ENCODE results near the gene KRTAP5-2.
"Not testable (repeated sequence)": the region's sequence is repeated elsewhere in the genome, so short reads cannot be mapped to it uniquely, and the experiment has no call there.

KRTAP5-2 gene

GRCh38 chr11:1625541-1625940 is 27.4 kb upstream of the KRTAP5-2 start:
- H3K4me3 ChIP-seq (ENCODE audit: low read depth, low read length): no peak overlapping the region
- no peak for TF ChIP-seq CTCF (IDR thresholded peaks at IDR 0.05; ENCODE audit: control insufficient read depth, extremely low read depth, insufficient read depth)
- no peak for DNase-seq (ENCODE audit: low read depth)

- no peak overlapping the region for H3K4me3 ChIP-seq (ENCODE audit: low read depth, low read length)
- DNase-seq (ENCODE audit: low read depth): no peak
- TF ChIP-seq CTCF (IDR thresholded peaks at IDR 0.05; ENCODE audit: control insufficient read depth, extremely low read depth, insufficient read depth): no peak
Observed at GRCh38 chr11:1624621-1625020, 26.5 kb upstream of the KRTAP5-2 start.

- H3K4me3 ChIP-seq (ENCODE audit: low read depth, low read length): no peak overlapping the region
- no peak for TF ChIP-seq CTCF (IDR thresholded peaks at IDR 0.05; ENCODE audit: control insufficient read depth, extremely low read depth, insufficient read depth)
- no peak for DNase-seq (ENCODE audit: low read depth)
Observed at GRCh38 chr11:1623716-1624115, 25.6 kb upstream of the KRTAP5-2 start.

- H3K4me3 ChIP-seq (ENCODE audit: low read depth, low read length): no peak within 1 kb of the TSS
Observed at GRCh38 chr11:1622086-1622485, 24.0 kb upstream of the KRTAP5-2 start, which contains the start of gene KRTAP5-4. Gene KRTAP5-4 (minus strand): TSS chr11:1622138. CDS start chr11:1622093, 45 bp downstream.

GRCh38 chr11:1619449-1619848 is 21.4 kb upstream of the KRTAP5-2 start:
- H3K4me3 ChIP-seq (ENCODE audit: low read depth, low read length): no peak overlapping the region
- no peak for DNase-seq (ENCODE audit: low read depth)
- TF ChIP-seq CTCF (IDR thresholded peaks at IDR 0.05; ENCODE audit: control insufficient read depth, extremely low read depth, insufficient read depth): no peak

More at GRCh38 chr11:1622086-1622485, 24.0 kb upstream of the KRTAP5-2 start, which contains the start of gene KRTAP5-4:
- DNase-seq (ENCODE audit: low read depth): no peak
- TF ChIP-seq CTCF (IDR thresholded peaks at IDR 0.05; ENCODE audit: control insufficient read depth, extremely low read depth, insufficient read depth): no peak

- no peak for DNase-seq (ENCODE audit: low read depth)
- no peak overlapping the region for H3K4me3 ChIP-seq (ENCODE audit: low read depth, low read length)
- no peak for TF ChIP-seq CTCF (IDR thresholded peaks at IDR 0.05; ENCODE audit: control insufficient read depth, extremely low read depth, insufficient read depth)
Observed at GRCh38 chr11:1618231-1618630, 20.1 kb upstream of the KRTAP5-2 start.

GRCh38 chr11:1608363-1608762 is 10.3 kb upstream of the KRTAP5-2 start, which contains the start of gene KRTAP5-3:
Gene KRTAP5-3 (minus strand): TSS chr11:1608463. CDS start chr11:1608385, 78 bp downstream.
- DNase-seq (ENCODE audit: low read depth): no peak
- H3K4me3 ChIP-seq (ENCODE audit: low read depth, low read length): no peak within 1 kb of the TSS
- TF ChIP-seq CTCF (IDR thresholded peaks at IDR 0.05; ENCODE audit: control insufficient read depth, extremely low read depth, insufficient read depth): no peak

- not testable (repeated sequence) for DNase-seq (ENCODE audit: low read depth); H3K4me3 ChIP-seq (ENCODE audit: low read depth, low read length)
Observed at GRCh38 chr11:1607901-1608300, 9.8 kb upstream of the KRTAP5-2 start.

GRCh38 chr11:1607156-1607845 is 9.2 kb upstream of the KRTAP5-2 start:
- H3K4me3 ChIP-seq (ENCODE audit: low read depth, low read length); DNase-seq (ENCODE audit: low read depth): not testable (repeated sequence)

GRCh38 chr11:1605923-1606322 is 7.8 kb upstream of the KRTAP5-2 start:
- not testable (repeated sequence) for H3K4me3 ChIP-seq (ENCODE audit: low read depth, low read length); DNase-seq (ENCODE audit: low read depth)

All from LNCaP clone FGC (cell line).